ENCODE measurements around the gene GEMIN4. TPM values are rescaled to one million over a fixed set of nuclear protein-coding genes. Genes with fewer than 3 reads are reported as not detected.
"Not testable (repeated sequence)": the region's sequence is repeated elsewhere in the genome, so short reads cannot be mapped to it uniquely, and the experiment has no call there.

Gene GEMIN4
- total RNA-seq, 1 experiment from 2014 or later, result 48.4 TPM

GRCh38 chr17:698096-698495 lies 54.0 kb downstream of the GEMIN4 start:
- CTCF ChIA-PET, result interaction anchor here (1.0 to 5.6 kb wide), 4 partner anchors 55 to 548 kb away, joined by 3 to 68 read pairs (median 6); partner anchors contain the start of genes GEMIN4 and TIMM22
- peaks cover 18% of the 10 kb centered on the region for H3K36me3 Mint-ChIP-seq
- H3K27me3 Mint-ChIP-seq (ENCODE audit: low read depth); H3K4me1 Mint-ChIP-seq; DNase-seq (ENCODE audit: low spot score); H3K4me3 Mint-ChIP-seq; H3K9me3 Mint-ChIP-seq; POLR2A ChIA-PET; ATAC-seq; H3K27ac Mint-ChIP-seq: not testable (repeated sequence)

GRCh38 chr17:697682-698081 lies 54.4 kb downstream of the GEMIN4 start:
- DNase-seq (ENCODE audit: low spot score) (no peak), ATAC-seq (no peak)
- Mint-ChIP-seq H3K9me3 (no peaks in the 10 kb centered on the region), H3K36me3 (peaks cover 18% of the 10 kb centered on the region), H3K27ac (no peak overlapping the region), H3K27me3 (ENCODE audit: low read depth) (no peaks in the 10 kb centered on the region), H3K4me1 (0 out of 2 replicates have a peak, but pooled peaks cover 4% of the 10 kb centered on the region), H3K4me3 (no peak overlapping the region)
- ChIA-PET POLR2A (no interaction called here), CTCF (interaction anchor here (1.0 to 5.6 kb wide), 3 partner anchors 55 to 299 kb away, joined by 4 to 68 read pairs (median 7); partner anchors contain the start of genes GEMIN4 and TIMM22)
- TF ChIP-seq MXD4 (CRISPR knock-in tag; IDR thresholded peaks at IDR 0.05; ENCODE audit: borderline replicate concordance) (no peak), GRHL2 (CRISPR knock-in tag; IDR thresholded peaks at IDR 0.05; ENCODE audit: insufficient replicate concordance, severe bottlenecking) (no peak), ATF6 (CRISPR knock-in tag; IDR thresholded peaks at IDR 0.05) (no peak), ZNF121 (CRISPR knock-in tag; IDR thresholded peaks at IDR 0.05) (no peak), TCF7 (CRISPR knock-in tag; IDR thresholded peaks at IDR 0.05; ENCODE audit: low read depth) (no peak), ZNF138 (CRISPR knock-in tag; conservative IDR thresholded peaks at IDR 0.05) (no peak), SMAD3 (CRISPR knock-in tag; IDR thresholded peaks at IDR 0.05; ENCODE audit: borderline replicate concordance) (no peak), ZNF512 (CRISPR knock-in tag; IDR thresholded peaks at IDR 0.05; ENCODE audit: borderline replicate concordance) (no peak), JAZF1 (CRISPR knock-in tag; IDR thresholded peaks at IDR 0.05) (no peak), AFF4 (CRISPR knock-in tag; IDR thresholded peaks at IDR 0.05; ENCODE audit: borderline replicate concordance) (no peak), PRDM15 (CRISPR knock-in tag; IDR thresholded peaks at IDR 0.05) (no peak), ATF3 (CRISPR knock-in tag; conservative IDR thresholded peaks at IDR 0.05) (no peak), ZNF671 (CRISPR knock-in tag; IDR thresholded peaks at IDR 0.05) (no peak), ZNF425 (CRISPR knock-in tag; conservative IDR thresholded peaks at IDR 0.05) (no peak)

Data from WTC11 (cell line).